SJSA1 (cell line): ENCODE results near the gene ITFG1. TPM values are rescaled to one million over a fixed set of nuclear protein-coding genes. Genes with fewer than 3 reads are reported as not detected.

Experiments used
- DNase-seq, 2 experiments: peaks; one replicate each; pipeline ENCODE4 v3.0.0-alpha.2; 2015 to 2020; ENCODE audit warnings: low spot score in 2 of 2, low read depth in 1 of 2
- H3K27ac ChIP-seq: fragments of 250-450 bp; sonication (Bioruptor Pico); 2 replicates; pipeline ENCODE4 v1.5.1; 2020; ENCODE audit warnings: mild to moderate bottlenecking, moderate library complexity
- H3K27me3 ChIP-seq: fragments of 250-450 bp; sonication (Bioruptor Pico); replicated peaks from 2 replicates; pipeline ENCODE4 v1.5.1; 2020; ENCODE audit warnings: mild to moderate bottlenecking, moderate library complexity
- H3K36me3 ChIP-seq: fragments of 250-450 bp; sonication (Bioruptor Pico); 2 replicates; pipeline ENCODE4 v1.5.1; 2020; ENCODE audit warnings: mild to moderate bottlenecking
- H3K4me1 ChIP-seq: fragments of 250-450 bp; sonication (Bioruptor Pico); replicated peaks from 2 replicates; pipeline ENCODE4 v1.6.1; 2021; ENCODE audit warnings: mild to moderate bottlenecking
- H3K4me3 ChIP-seq: fragments of 250-450 bp; sonication (Bioruptor Pico); 2 replicates; pipeline ENCODE4 v1.5.1; 2020; ENCODE audit warnings: mild to moderate bottlenecking
- H3K9me3 ChIP-seq: fragments of 250-450 bp; sonication (Bioruptor Pico); replicated peaks from 2 replicates; pipeline ENCODE4 v1.5.1; 2020; ENCODE audit warnings: mild to moderate bottlenecking
- total RNA-seq: library from RNA; depleted of rRNA; stranded (reverse); fragments of >200 nt; shearing (Covaris generic); gene quantifications from 2 replicates; pipeline ENCODE4 v1.2.3, GENCODE V29; 2014; rRNA removed

The ITFG1 gene
- total RNA-seq, 1 experiment from 2014 or later: 57.5 TPM

- H3K9me3 ChIP-seq: no peaks in the 10 kb centered on the region
- no peaks in the 10 kb centered on the region for H3K27me3 ChIP-seq
- no peak overlapping the region for H3K27ac ChIP-seq
These were observed 331.0 kb downstream of the ITFG1 start for GRCh38 chr16:47129755-47130435.

DNA sequence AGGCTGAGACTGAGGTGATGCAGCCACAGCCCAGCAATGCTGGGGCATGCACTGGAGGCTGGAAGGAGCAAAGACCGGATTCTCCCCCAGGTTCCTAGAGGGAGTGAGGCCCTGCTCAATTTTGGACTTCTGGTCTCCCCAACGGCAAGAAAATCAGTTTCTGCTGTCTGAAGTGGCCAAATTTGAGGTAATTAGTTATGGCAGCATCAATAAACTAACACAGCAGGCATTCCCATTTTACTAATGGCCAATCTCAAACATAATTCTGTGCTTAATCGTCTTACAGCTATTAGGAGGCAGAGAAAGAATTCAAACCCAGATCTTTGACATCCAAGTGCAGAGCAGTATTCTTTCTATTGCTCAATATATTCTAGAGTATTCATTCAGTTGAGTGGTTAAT, 333.3 kb downstream of the ITFG1 start:
- H3K36me3 ChIP-seq: no peaks in the 10 kb centered on the region
- no peaks in the 10 kb centered on the region for H3K9me3 ChIP-seq
- no peak overlapping the region for H3K27ac ChIP-seq
- H3K27me3 ChIP-seq: no peaks in the 10 kb centered on the region
- H3K4me3 ChIP-seq: no peak overlapping the region
- no peak for DNase-seq
- no peaks in the 10 kb centered on the region for H3K4me1 ChIP-seq

More at GRCh38 chr16:47129755-47130435, 331.0 kb downstream of the ITFG1 start:
- DNase-seq: no peak
- no peaks in the 10 kb centered on the region for H3K36me3 ChIP-seq
- H3K4me3 ChIP-seq: no peak overlapping the region
- no peaks in the 10 kb centered on the region for H3K4me1 ChIP-seq

- no peak overlapping the region for H3K4me3 ChIP-seq
- no peaks in the 10 kb centered on the region for H3K27me3 ChIP-seq
- no peaks in the 10 kb centered on the region for H3K36me3 ChIP-seq
- no peaks in the 10 kb centered on the region for H3K4me1 ChIP-seq
- DNase-seq: no peak
- H3K27ac ChIP-seq: no peak overlapping the region
- no peaks in the 10 kb centered on the region for H3K9me3 ChIP-seq
These were observed 335.1 kb downstream of the ITFG1 start for GRCh38 chr16:47125757-47126156.

DNA sequence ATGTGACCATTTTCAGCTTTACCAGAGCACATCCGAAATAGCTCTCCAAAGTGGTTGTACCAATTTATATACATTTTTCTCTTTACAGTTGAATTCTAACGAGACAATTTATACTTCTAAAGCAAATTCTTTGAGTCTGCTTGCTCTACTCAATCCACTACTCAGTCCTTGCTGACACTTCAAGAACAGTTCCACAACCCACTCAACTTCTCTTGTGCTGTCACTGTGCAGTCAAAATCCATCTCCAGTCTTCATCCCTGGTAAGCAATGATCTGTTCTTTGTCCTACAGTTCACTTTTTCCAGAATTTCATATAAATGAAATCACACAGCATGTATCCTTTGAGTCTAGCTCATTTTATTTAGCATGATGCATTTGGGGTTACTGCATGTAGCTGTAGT, 347.7 kb downstream of the ITFG1 start:
- Histone ChIP-seq H3K9me3 (no peaks in the 10 kb centered on the region), H3K27me3 (no peaks in the 10 kb centered on the region), H3K36me3 (no peaks in the 10 kb centered on the region), H3K27ac (no peak overlapping the region), H3K4me3 (no peak overlapping the region), H3K4me1 (no peaks in the 10 kb centered on the region)
- no peak for DNase-seq

GRCh38 chr16:47110939-47111338, 349.9 kb downstream of the ITFG1 start:
- H3K4me3 ChIP-seq: no peak overlapping the region
- no peak overlapping the region for H3K27ac ChIP-seq
- no peak for DNase-seq
- no peaks in the 10 kb centered on the region for H3K4me1 ChIP-seq
- H3K9me3 ChIP-seq: no peaks in the 10 kb centered on the region
- no peaks in the 10 kb centered on the region for H3K27me3 ChIP-seq
- no peaks in the 10 kb centered on the region for H3K36me3 ChIP-seq

GRCh38 chr16:47109361-47109760, 351.5 kb downstream of the ITFG1 start:
- Histone ChIP-seq H3K4me1 (no peaks in the 10 kb centered on the region), H3K4me3 (no peak overlapping the region), H3K27ac (no peak overlapping the region), H3K36me3 (no peaks in the 10 kb centered on the region), H3K9me3 (no peaks in the 10 kb centered on the region), H3K27me3 (no peaks in the 10 kb centered on the region)
- DNase-seq: no peak

Other genes starting within 250 kb of the ITFG1 start
- gene PHKB, start 268 bp upstream of the ITFG1 start, total RNA-seq: 29.0 and 43.1 TPM in 2 replicates